Measurements from ENCODE around the gene STRA6.

The STRA6 gene

GRCh38 chr15:74130849-74131627 is 71.5 kb downstream of the STRA6 start:
- Histone ChIP-seq H2AFZ (ENCODE audit: low read depth, low read length) (no peak overlapping the region), H3K9me3 (ENCODE audit: insufficient read depth, low read length, severe bottlenecking) (no peaks in the 10 kb centered on the region), H3K36me3 (ENCODE audit: insufficient read depth, low read length) (no peaks in the 10 kb centered on the region), H3K27me3 (ENCODE audit: insufficient read depth, low read length, poor library complexity) (no peaks in the 10 kb centered on the region), H3K9ac (ENCODE audit: low read depth, low read length) (no peak overlapping the region), H3K79me2 (ENCODE audit: insufficient read depth, low read length) (no peaks in the 10 kb centered on the region), H3K27ac (ENCODE audit: low read length) (no peak overlapping the region), H3K4me3 (ENCODE audit: low read depth in 1 of 2, low read length in 2 of 2) (no peak overlapping the region), H3K4me2 (ENCODE audit: insufficient read depth, low read length) (no peak overlapping the region), H4K20me1 (ENCODE audit: insufficient read depth, low read length) (no peaks in the 10 kb centered on the region; the same call in 1 of the 2 replicates), H3K4me1 (ENCODE audit: insufficient read depth, low read length) (no peaks in the 10 kb centered on the region)
- no peak for ATAC-seq (ENCODE audit: insufficient read depth, low read depth)
- DNase-seq, result no peak
- TF ChIP-seq EZH2 (IDR thresholded peaks at IDR 0.05; ENCODE audit: borderline replicate concordance, low read depth, low read length, severe bottlenecking) (no peak), CTCF (IDR thresholded peaks at IDR 0.05; ENCODE audit: borderline replicate concordance, extremely low read depth, low read length, poor library complexity, severe bottlenecking) (no peak)

- no peaks in the 10 kb centered on the region for H3K27me3 ChIP-seq (ENCODE audit: insufficient read depth, low read length, poor library complexity)
- H3K9me3 ChIP-seq (ENCODE audit: insufficient read depth, low read length, severe bottlenecking), result no peaks in the 10 kb centered on the region
- H3K27ac ChIP-seq (ENCODE audit: low read length), result no peak within 1 kb of the TSS
- no peak for DNase-seq
- no peaks in the 10 kb centered on the region; the same call in 1 of the 2 replicates for H4K20me1 ChIP-seq (ENCODE audit: insufficient read depth, low read length)
- no peaks in the 10 kb centered on the region for H3K79me2 ChIP-seq (ENCODE audit: insufficient read depth, low read length)
- no peaks in the 10 kb centered on the region for H3K36me3 ChIP-seq (ENCODE audit: insufficient read depth, low read length)
- no peak within 1 kb of the TSS for H3K4me3 ChIP-seq (ENCODE audit: low read depth in 1 of 2, low read length in 2 of 2)
- H3K4me2 ChIP-seq (ENCODE audit: insufficient read depth, low read length), result no peak within 1 kb of the TSS
- TF ChIP-seq CTCF (IDR thresholded peaks at IDR 0.05; ENCODE audit: borderline replicate concordance, extremely low read depth, low read length, poor library complexity, severe bottlenecking) (no peak), EZH2 (IDR thresholded peaks at IDR 0.05; ENCODE audit: borderline replicate concordance, low read depth, low read length, severe bottlenecking) (no peak)
- H2AFZ ChIP-seq (ENCODE audit: low read depth, low read length), result no peak within 1 kb of the TSS
- no peaks in the 10 kb centered on the region for H3K4me1 ChIP-seq (ENCODE audit: insufficient read depth, low read length)
- no peak within 1 kb of the TSS for H3K9ac ChIP-seq (ENCODE audit: low read depth, low read length)
- ATAC-seq (ENCODE audit: insufficient read depth, low read depth), result no peak
Measured at GRCh38 chr15:74130155-74130848, 72.3 kb downstream of the STRA6 start, which contains the start of gene ISLR2. Gene ISLR2 (plus strand): TSS chr15:74130586. CDS start chr15:74132755, 2,169 bp downstream.

- Histone ChIP-seq H3K9ac (ENCODE audit: low read depth, low read length) (no peak overlapping the region), H2AFZ (ENCODE audit: low read depth, low read length) (no peak overlapping the region), H3K9me3 (ENCODE audit: insufficient read depth, low read length, severe bottlenecking) (no peaks in the 10 kb centered on the region), H3K79me2 (ENCODE audit: insufficient read depth, low read length) (no peaks in the 10 kb centered on the region), H3K4me3 (ENCODE audit: low read depth in 1 of 2, low read length in 2 of 2) (no peak overlapping the region), H3K36me3 (ENCODE audit: insufficient read depth, low read length) (no peaks in the 10 kb centered on the region), H3K4me1 (ENCODE audit: insufficient read depth, low read length) (no peaks in the 10 kb centered on the region), H3K4me2 (ENCODE audit: insufficient read depth, low read length) (no peak overlapping the region), H3K27ac (ENCODE audit: low read length) (no peak overlapping the region), H4K20me1 (ENCODE audit: insufficient read depth, low read length) (no peaks in the 10 kb centered on the region; the same call in 1 of the 2 replicates), H3K27me3 (ENCODE audit: insufficient read depth, low read length, poor library complexity) (no peaks in the 10 kb centered on the region)
- DNase-seq (no peak), ATAC-seq (ENCODE audit: insufficient read depth, low read depth) (no peak)
- no peak for TF ChIP-seq EZH2 (IDR thresholded peaks at IDR 0.05; ENCODE audit: borderline replicate concordance, low read depth, low read length, severe bottlenecking)
- no peak for TF ChIP-seq CTCF (IDR thresholded peaks at IDR 0.05; ENCODE audit: borderline replicate concordance, extremely low read depth, low read length, poor library complexity, severe bottlenecking)
Measured at GRCh38 chr15:74129586-74130154, 72.9 kb downstream of the STRA6 start.

Measured in DND-41 (cell line).